Neutrophil (primary cell): Measurements from ENCODE around the gene ARHGAP25.

ENCODE experiments used
- H3K27ac ChIP-seq: fragments of 200-600 bp; sonication (generic); 2 replicates; pipeline ENCODE4 v1.5.1; 2016; ENCODE audit warnings: mild to moderate bottlenecking, moderate library complexity
- H3K27me3 ChIP-seq: fragments of 200-600 bp; sonication (generic); 2 replicates; pipeline ENCODE4 v1.6.0; 2016; ENCODE audit warnings: mild to moderate bottlenecking
- H3K36me3 ChIP-seq: fragments of 200-600 bp; sonication (generic); 2 replicates; pipeline ENCODE4 v1.5.1; 2017
- H3K4me1 ChIP-seq, 2 experiments: fragments of 200-600 bp in 1 of 2; sonication (generic) in 1 of 2; 1 replicate in 1 of 2; 2 replicates in 1 of 2; pipeline versions ENCODE4 v1.5.1 to v1.6.1; 2013 to 2016; ENCODE audit warnings: low read depth in 1 of 2, low read length in 1 of 2, mild to moderate bottlenecking in 1 of 2, moderate library complexity in 1 of 2; ENCODE audit not compliant: control insufficient read depth in 1 of 2, insufficient read depth in 1 of 2
- H3K4me3 ChIP-seq, 2 experiments: fragments of 200-600 bp in 1 of 2; sonication (generic) in 1 of 2; 1 replicate in 1 of 2; 2 replicates in 1 of 2; pipeline ENCODE4 v1.5.1; 2013 to 2016; ENCODE audit warnings: low read depth in 1 of 2, low read length in 1 of 2, mild to moderate bottlenecking in 1 of 2, moderate library complexity in 1 of 2
- H3K9me3 ChIP-seq: fragments of 200-600 bp; sonication (generic); 2 replicates; pipeline ENCODE4 v1.5.1; 2016
- TF ChIP-seq, protein P1 (sequence below): fragments of 200-600 bp; sonication (generic); IDR thresholded peaks from 2 replicates; pipeline ENCODE4 v1.5.1; 2016; ENCODE audit warnings: antibody characterized with exemption

ARHGAP25 gene

DNA sequence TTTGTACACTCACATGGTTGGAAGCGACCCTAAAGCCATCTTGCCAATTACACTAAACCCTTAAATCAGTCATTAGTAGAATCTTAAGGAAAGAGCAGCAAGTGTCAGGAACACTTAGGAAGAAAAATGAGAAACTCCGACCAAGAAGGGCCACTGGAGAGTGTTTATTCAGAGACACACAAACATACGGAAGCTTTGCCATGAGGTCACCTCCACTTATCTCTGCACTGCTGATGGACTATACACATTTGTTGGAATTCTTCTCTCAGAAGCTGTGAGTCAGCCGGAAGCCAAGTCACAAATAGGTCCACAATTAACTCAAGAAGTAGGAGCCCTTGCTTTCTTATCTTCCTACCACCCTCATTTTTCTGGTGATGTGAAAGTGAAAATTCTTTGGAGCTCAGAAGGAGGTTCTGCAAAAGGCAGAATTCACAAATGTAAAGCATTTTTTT is 115.0 kb downstream of the ARHGAP25 start:
- H3K27me3 ChIP-seq = no peaks in the 10 kb centered on the region
- H3K9me3 ChIP-seq = no peaks in the 10 kb centered on the region
- TF ChIP-seq, protein P1, sequence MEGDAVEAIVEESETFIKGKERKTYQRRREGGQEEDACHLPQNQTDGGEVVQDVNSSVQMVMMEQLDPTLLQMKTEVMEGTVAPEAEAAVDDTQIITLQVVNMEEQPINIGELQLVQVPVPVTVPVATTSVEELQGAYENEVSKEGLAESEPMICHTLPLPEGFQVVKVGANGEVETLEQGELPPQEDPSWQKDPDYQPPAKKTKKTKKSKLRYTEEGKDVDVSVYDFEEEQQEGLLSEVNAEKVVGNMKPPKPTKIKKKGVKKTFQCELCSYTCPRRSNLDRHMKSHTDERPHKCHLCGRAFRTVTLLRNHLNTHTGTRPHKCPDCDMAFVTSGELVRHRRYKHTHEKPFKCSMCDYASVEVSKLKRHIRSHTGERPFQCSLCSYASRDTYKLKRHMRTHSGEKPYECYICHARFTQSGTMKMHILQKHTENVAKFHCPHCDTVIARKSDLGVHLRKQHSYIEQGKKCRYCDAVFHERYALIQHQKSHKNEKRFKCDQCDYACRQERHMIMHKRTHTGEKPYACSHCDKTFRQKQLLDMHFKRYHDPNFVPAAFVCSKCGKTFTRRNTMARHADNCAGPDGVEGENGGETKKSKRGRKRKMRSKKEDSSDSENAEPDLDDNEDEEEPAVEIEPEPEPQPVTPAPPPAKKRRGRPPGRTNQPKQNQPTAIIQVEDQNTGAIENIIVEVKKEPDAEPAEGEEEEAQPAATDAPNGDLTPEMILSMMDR = no peak
- no peak overlapping the region for H3K27ac ChIP-seq
- no peaks in the 10 kb centered on the region for H3K36me3 ChIP-seq
- no peak overlapping the region for H3K4me3 ChIP-seq
- peaks cover 0 to 7% of the 10 kb centered on the region in 2 experiments for H3K4me1 ChIP-seq

DNA sequence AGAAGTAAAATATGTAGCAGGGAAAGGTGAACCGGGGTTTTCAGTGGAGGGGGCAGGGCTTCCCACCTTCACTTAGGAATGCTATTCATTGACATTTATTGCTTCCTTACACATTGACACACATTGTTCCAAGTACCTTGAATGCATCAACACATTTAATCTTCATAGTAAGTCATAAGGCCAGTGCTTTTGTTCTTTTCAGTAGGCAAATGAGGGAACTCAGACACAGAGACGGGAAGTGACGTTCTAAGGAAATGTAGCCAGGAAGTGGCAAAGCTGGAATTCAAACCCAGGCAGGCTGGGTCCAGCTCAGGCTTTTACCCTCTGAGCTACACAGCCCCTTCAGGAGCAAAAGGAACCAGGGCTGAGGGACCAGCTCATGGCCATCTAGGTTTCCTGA is 115.9 kb downstream of the ARHGAP25 start:
- Histone ChIP-seq H3K9me3 (no peaks in the 10 kb centered on the region), H3K4me1 (peaks cover 0 to 7% of the 10 kb centered on the region in 2 experiments), H3K27me3 (no peaks in the 10 kb centered on the region), H3K4me3 (no peak overlapping the region), H3K36me3 (no peaks in the 10 kb centered on the region), H3K27ac (no peak overlapping the region)
- TF ChIP-seq, protein P1 = no peak

DNA sequence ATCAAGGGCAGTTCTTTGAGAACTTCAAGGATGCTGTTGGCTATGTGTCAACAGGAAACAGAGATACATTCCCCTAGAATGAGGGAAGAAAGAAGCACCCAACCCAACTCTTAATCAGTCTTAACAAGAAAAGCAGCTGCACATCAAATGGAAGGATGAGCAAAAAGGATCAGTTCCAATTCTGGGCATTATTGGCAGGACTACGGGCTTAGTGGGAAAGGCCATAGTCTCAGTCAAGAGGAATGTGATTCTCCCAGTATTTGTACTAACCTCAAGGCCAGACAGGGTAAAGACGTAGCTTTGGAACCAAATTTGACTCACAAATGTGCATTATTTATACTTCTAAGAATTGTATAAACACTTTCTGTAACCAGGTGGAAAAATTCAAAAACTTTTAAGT is 118.4 kb downstream of the ARHGAP25 start:
- no peaks in the 10 kb centered on the region for H3K27me3 ChIP-seq
- no peak overlapping the region for H3K4me3 ChIP-seq
- H3K9me3 ChIP-seq = no peaks in the 10 kb centered on the region
- H3K36me3 ChIP-seq = no peaks in the 10 kb centered on the region
- no peak overlapping the region for H3K27ac ChIP-seq
- TF ChIP-seq, protein P1 = no peak
- H3K4me1 ChIP-seq = peaks cover 12 to 22% of the 10 kb centered on the region in 2 experiments

DNA sequence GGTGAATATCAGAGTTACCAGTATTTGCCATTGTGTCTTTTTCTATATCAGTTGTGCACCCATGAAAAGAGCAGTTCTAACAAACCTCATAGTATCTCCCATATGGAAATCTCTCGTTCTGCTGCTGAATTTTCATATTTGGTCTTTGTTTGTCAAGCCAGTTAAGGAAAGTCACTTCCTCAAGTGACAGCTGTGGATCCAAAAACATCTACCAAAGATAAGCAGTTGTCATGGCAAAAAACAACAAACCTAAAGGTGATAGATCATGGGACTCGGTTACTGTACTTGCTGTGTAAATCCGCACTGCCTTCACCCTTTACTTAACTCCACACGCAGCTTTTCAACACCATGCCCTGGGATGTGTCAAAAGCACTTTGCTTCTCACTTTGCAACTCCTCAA is 119.3 kb downstream of the ARHGAP25 start:
- no peaks in the 10 kb centered on the region for H3K27me3 ChIP-seq
- H3K4me3 ChIP-seq = no peak overlapping the region
- peaks cover 21 to 31% of the 10 kb centered on the region in 2 experiments for H3K4me1 ChIP-seq
- TF ChIP-seq, protein P1 = no peak
- no peaks in the 10 kb centered on the region for H3K36me3 ChIP-seq
- no peaks in the 10 kb centered on the region for H3K9me3 ChIP-seq
- H3K27ac ChIP-seq = no peak overlapping the region

DNA sequence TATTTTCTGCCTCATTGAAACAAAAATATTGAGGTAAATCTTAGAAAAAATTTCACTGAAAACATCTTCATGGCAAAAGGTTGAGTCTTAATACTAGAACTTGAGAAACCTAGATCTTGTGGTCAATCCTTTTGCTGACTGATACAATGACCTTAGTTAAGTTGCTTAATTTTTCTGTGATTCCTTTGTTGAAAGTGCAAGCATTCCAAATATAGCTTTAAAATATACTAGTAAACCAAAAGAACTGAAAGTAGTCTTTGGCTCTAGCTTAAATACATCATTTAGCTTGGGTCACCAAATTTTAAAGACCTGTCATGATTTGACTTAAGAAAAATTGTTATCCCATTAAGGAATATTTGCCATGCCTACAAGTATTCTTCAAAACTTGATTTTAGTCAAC is 119.9 kb downstream of the ARHGAP25 start:
- Histone ChIP-seq H3K4me1 (peaks cover 25 to 37% of the 10 kb centered on the region in 2 experiments), H3K27me3 (no peaks in the 10 kb centered on the region), H3K36me3 (no peaks in the 10 kb centered on the region), H3K4me3 (no peak overlapping the region), H3K27ac (no peak overlapping the region), H3K9me3 (no peaks in the 10 kb centered on the region)
- TF ChIP-seq, protein P1 = no peak

DNA sequence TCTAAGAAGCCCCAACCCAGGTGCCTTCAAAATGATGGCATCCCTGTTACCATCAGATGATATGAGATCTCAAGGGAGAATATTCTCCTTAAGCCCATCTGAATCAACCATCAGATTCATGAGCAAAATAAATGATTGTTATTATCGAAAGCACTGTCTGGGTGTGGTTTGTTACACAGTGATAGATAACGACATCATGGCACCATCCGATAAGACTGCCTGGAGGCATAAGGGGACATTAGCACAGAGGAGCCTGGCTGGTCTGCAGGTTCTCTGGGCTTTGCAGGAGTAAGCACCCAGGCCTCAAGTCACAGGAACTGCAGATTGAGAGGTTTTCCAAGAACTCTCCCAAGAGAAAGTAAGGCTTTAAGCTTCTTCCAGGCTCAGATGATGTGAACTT is 120.9 kb downstream of the ARHGAP25 start:
- TF ChIP-seq, protein P1 = no peak
- Histone ChIP-seq H3K4me1 (peaks cover 30 to 44% of the 10 kb centered on the region in 2 experiments), H3K9me3 (no peaks in the 10 kb centered on the region), H3K36me3 (no peaks in the 10 kb centered on the region), H3K27ac (no peak overlapping the region), H3K4me3 (no peak overlapping the region), H3K27me3 (no peaks in the 10 kb centered on the region)
